Activated CD4-positive, alpha-beta T cell treated with anti-CD3 and anti-CD28 coated beads, Interleukin-2, amount 50 U/mL, for 16 hours (primary cell): ENCODE measurements around the gene TTLL13.
"Not testable (repeated sequence)": the region's sequence is repeated elsewhere in the genome, so short reads cannot be mapped to it uniquely, and the experiment has no call there.

ENCODE experiments used
- DNase-seq: peaks from one replicate; pipeline ENCODE4 v3.0.0-alpha.2; 2020

TTLL13 gene

GRCh38 chr15:90234096-90234988 lies 15.0 kb upstream of the TTLL13 start, which contains the start of gene GDPGP1:
GDPGP1 (plus strand) TSS chr15:90234209; CDS start chr15:90240909, 6,700 bp downstream.
- DNase-seq = no peak

- DNase-seq = no peak
Observed at GRCh38 chr15:90239371-90239770, 10.0 kb upstream of the TTLL13 start.

GRCh38 chr15:90240856-90241255 lies 8.5 kb upstream of the TTLL13 start:
- no peak for DNase-seq

GRCh38 chr15:90241343-90242192 lies 7.8 kb upstream of the TTLL13 start:
- DNase-seq = no peak

- DNase-seq = no peak
Observed at GRCh38 chr15:90243943-90244639, 5.3 kb upstream of the TTLL13 start.

- no peak for DNase-seq
Observed at GRCh38 chr15:90248789-90249202, 560 bp upstream of the TTLL13 start.

- DNase-seq = no peak
Observed at GRCh38 chr15:90257776-90258175, 8.4 kb downstream of the TTLL13 start.

GRCh38 chr15:90259524-90259923 lies 10.2 kb downstream of the TTLL13 start:
- peak; percentile 74 for DNase-seq

- not testable (repeated sequence) for DNase-seq
Observed at GRCh38 chr15:90260731-90261130, 11.4 kb downstream of the TTLL13 start.

GRCh38 chr15:90261811-90262210 lies 12.5 kb downstream of the TTLL13 start:
- no peak for DNase-seq

GRCh38 chr15:90262426-90262825 lies 13.1 kb downstream of the TTLL13 start:
- DNase-seq = no peak

- peak; percentile 68 for DNase-seq
Observed at GRCh38 chr15:90264671-90265070, 15.3 kb downstream of the TTLL13 start.

- peak; percentile 95 for DNase-seq
Observed at GRCh38 chr15:90265271-90266060, 16.1 kb downstream of the TTLL13 start, which contains the start of gene NGRN. NGRN (plus strand) TSS chr15:90265672; CDS start chr15:90265713, 41 bp downstream.

GRCh38 chr15:90266061-90266431 lies 16.7 kb downstream of the TTLL13 start:
- DNase-seq = peak; percentile 59

GRCh38 chr15:90266485-90266884 lies 17.1 kb downstream of the TTLL13 start:
- peak; percentile 34 for DNase-seq

- DNase-seq = no peak
Observed at GRCh38 chr15:90268415-90268814, 19.1 kb downstream of the TTLL13 start.

- DNase-seq = no peak
Observed at GRCh38 chr15:90270502-90271150, 21.3 kb downstream of the TTLL13 start.

GRCh38 chr15:90271459-90272166 lies 22.3 kb downstream of the TTLL13 start:
- no peak for DNase-seq

- not testable (repeated sequence) for DNase-seq
Observed at GRCh38 chr15:90278467-90278866, 29.1 kb downstream of the TTLL13 start.

- DNase-seq = not testable (repeated sequence)
Observed at GRCh38 chr15:90280743-90281142, 31.4 kb downstream of the TTLL13 start.

GRCh38 chr15:90281637-90282036 lies 32.3 kb downstream of the TTLL13 start:
- DNase-seq = not testable (repeated sequence)
